Upper lobe of left lung (tissue), 4 donors: Measurements from ENCODE around the gene KDM3A.

Experiments
- EP300 ChIP-seq, 4 donors: sonication (generic); formaldehyde crosslinking; IDR thresholded peaks; one replicate each; pipeline ENCODE4 v1.5.1; 2017; ENCODE audit warnings: antibody characterized with exemption in 4 of 4, control low read depth in 2 of 4
- POLR2A ChIP-seq, 4 donors: fragments of 450-650 bp; IDR thresholded peaks; one replicate each; pipeline ENCODE4 v1.5.1; 2016 to 2017; ENCODE audit warnings: antibody characterized with exemption in 4 of 4, mild to moderate bottlenecking in 2 of 4
- TF ChIP-seq, protein P1 (sequence below), 6 experiments: fragments of 450-650 bp in 4 of 6; fragments of 200-600 bp in 2 of 6; sonication (generic) in 2 of 6; IDR thresholded peaks; one replicate each; pipeline ENCODE4 v1.5.1; 2016 to 2019; ENCODE audit warnings: antibody characterized with exemption in 6 of 6

DNA sequence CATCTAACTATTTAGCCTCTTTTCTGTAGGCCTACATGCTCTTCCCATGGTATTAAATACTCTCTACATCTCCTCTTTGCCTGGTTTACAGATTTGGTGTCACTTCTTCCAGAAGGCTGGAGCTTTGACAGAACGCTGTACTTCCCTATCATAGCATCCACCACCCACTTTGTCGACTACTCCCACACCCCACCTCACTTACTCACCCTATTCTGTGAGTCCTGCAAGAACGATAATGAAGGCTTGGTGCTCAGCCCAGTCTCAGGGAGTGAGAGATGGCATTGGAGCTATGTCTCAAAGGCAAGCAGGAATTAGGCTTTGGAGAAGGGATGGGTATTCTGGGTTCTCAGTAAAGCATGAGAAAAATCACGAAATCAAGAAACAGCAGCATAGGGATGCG lies 20.3 kb upstream of the KDM3A start:
- TF ChIP-seq, protein P1, sequence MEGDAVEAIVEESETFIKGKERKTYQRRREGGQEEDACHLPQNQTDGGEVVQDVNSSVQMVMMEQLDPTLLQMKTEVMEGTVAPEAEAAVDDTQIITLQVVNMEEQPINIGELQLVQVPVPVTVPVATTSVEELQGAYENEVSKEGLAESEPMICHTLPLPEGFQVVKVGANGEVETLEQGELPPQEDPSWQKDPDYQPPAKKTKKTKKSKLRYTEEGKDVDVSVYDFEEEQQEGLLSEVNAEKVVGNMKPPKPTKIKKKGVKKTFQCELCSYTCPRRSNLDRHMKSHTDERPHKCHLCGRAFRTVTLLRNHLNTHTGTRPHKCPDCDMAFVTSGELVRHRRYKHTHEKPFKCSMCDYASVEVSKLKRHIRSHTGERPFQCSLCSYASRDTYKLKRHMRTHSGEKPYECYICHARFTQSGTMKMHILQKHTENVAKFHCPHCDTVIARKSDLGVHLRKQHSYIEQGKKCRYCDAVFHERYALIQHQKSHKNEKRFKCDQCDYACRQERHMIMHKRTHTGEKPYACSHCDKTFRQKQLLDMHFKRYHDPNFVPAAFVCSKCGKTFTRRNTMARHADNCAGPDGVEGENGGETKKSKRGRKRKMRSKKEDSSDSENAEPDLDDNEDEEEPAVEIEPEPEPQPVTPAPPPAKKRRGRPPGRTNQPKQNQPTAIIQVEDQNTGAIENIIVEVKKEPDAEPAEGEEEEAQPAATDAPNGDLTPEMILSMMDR (IDR thresholded peaks at IDR 0.05): no peak
- TF ChIP-seq POLR2A (IDR thresholded peaks at IDR 0.05) (no peak), EP300 (IDR thresholded peaks at IDR 0.05) (no peak)
